Measurements from ENCODE around the gene SLC19A2. TPM values are rescaled to one million over a fixed set of nuclear protein-coding genes. Genes with fewer than 3 reads are reported as not detected.

SLC19A2 gene
- total RNA-seq, 2 experiments from 2014 or later = 4.0 to 5.1 TPM

- Mint-ChIP-seq H3K36me3 (ENCODE audit: low read depth) (peaks cover 15% of the 10 kb centered on the region), H3K27me3 (peaks cover 4% of the 10 kb centered on the region), H3K4me3 (peak overlapping the region; percentile 62), H3K27ac (peak overlapping the region; percentile 58), H3K9me3 (peaks cover 7% of the 10 kb centered on the region), H3K4me1 (peaks cover 23% of the 10 kb centered on the region)
- CTCF ChIA-PET = no interaction called here
- POLR2A ChIA-PET = no interaction called here
- peak; percentile 38 for DNase-seq
These were observed 25.4 kb downstream of the SLC19A2 start for GRCh38 chr1:169460191-169460833.

GRCh38 chr1:169457443-169457842 lies 28.3 kb downstream of the SLC19A2 start:
- H3K36me3 Mint-ChIP-seq (ENCODE audit: low read depth) = peaks cover 15% of the 10 kb centered on the region
- H3K27ac Mint-ChIP-seq = no peak overlapping the region
- DNase-seq = no peak
- H3K9me3 Mint-ChIP-seq = peaks cover 7% of the 10 kb centered on the region
- H3K4me3 Mint-ChIP-seq = no peak overlapping the region
- peaks cover 25% of the 10 kb centered on the region for H3K4me1 Mint-ChIP-seq
- CTCF ChIA-PET = interaction anchor here (1.5 kb wide), 1 partner anchor 242 kb away, joined by 3 read pairs; no protein-coding TSS in a partner anchor
- peaks cover 7% of the 10 kb centered on the region for H3K27me3 Mint-ChIP-seq
- POLR2A ChIA-PET = no interaction called here

GRCh38 chr1:169456029-169456428 lies 29.7 kb downstream of the SLC19A2 start:
- H3K9me3 Mint-ChIP-seq = peaks cover 7% of the 10 kb centered on the region
- ChIA-PET CTCF (interaction anchor here (0.7 kb wide), 1 partner anchor 13 kb away, joined by 4 read pairs; no protein-coding TSS in a partner anchor), POLR2A (no interaction called here)
- peaks cover 20% of the 10 kb centered on the region for H3K4me1 Mint-ChIP-seq
- DNase-seq = no peak
- H3K4me3 Mint-ChIP-seq = no peak overlapping the region
- H3K27ac Mint-ChIP-seq = no peak overlapping the region
- peaks cover 15% of the 10 kb centered on the region for H3K36me3 Mint-ChIP-seq (ENCODE audit: low read depth)
- H3K27me3 Mint-ChIP-seq = peaks cover 12% of the 10 kb centered on the region

GRCh38 chr1:169452921-169453320 lies 32.8 kb downstream of the SLC19A2 start:
- Mint-ChIP-seq H3K36me3 (ENCODE audit: low read depth) (peaks cover 9% of the 10 kb centered on the region), H3K4me3 (no peak overlapping the region), H3K4me1 (peaks cover 4% of the 10 kb centered on the region), H3K27ac (no peak overlapping the region), H3K27me3 (peaks cover 13% of the 10 kb centered on the region), H3K9me3 (peaks cover 7% of the 10 kb centered on the region)
- POLR2A ChIA-PET = no interaction called here
- DNase-seq = no peak
- CTCF ChIA-PET = no interaction called here

DNA sequence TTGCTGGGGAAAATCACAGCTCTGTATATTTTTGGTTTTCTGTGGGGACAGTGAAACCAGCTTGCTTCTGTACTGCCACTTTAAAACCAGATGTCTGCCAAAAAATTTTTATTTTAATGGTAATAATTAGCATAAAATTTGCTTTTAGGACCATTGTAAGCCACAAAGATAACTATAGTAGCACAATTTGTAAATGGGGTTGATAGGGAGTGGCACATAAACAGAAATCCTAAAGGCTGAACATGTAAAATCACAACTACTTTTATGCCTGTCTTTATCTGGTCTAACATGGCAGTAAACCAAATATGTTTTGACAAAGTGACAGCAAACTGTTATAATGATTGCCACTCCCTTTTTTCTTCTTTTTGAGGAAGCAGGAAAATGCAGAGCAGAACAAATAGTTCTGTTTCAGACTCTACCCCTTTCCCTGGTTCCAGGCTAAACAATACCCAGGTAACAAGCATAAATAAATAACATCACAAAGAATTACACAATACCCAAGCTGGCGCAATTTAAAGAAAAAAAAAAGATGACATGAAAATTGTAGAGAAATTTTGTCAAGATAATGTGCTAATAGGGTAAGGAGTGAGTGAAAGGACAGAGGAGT lies 34.4 kb downstream of the SLC19A2 start:
- POLR2A ChIA-PET = no interaction called here
- H3K27me3 Mint-ChIP-seq = peaks cover 13% of the 10 kb centered on the region
- no peak overlapping the region for H3K27ac Mint-ChIP-seq
- DNase-seq = no peak
- H3K36me3 Mint-ChIP-seq (ENCODE audit: low read depth) = no peaks in the 10 kb centered on the region
- CTCF ChIA-PET = no interaction called here
- H3K4me1 Mint-ChIP-seq = peaks cover 4% of the 10 kb centered on the region
- no peaks in the 10 kb centered on the region for H3K9me3 Mint-ChIP-seq
- no peak overlapping the region for H3K4me3 Mint-ChIP-seq

- no peaks in the 10 kb centered on the region for H3K4me1 Mint-ChIP-seq
- ChIA-PET POLR2A (no interaction called here), CTCF (no interaction called here)
- no peaks in the 10 kb centered on the region for H3K9me3 Mint-ChIP-seq
- H3K36me3 Mint-ChIP-seq (ENCODE audit: low read depth) = no peaks in the 10 kb centered on the region
- H3K4me3 Mint-ChIP-seq = no peak overlapping the region
- DNase-seq = no peak
- no peak overlapping the region for H3K27ac Mint-ChIP-seq
- peaks cover 39% of the 10 kb centered on the region for H3K27me3 Mint-ChIP-seq
These were observed 41.8 kb downstream of the SLC19A2 start for GRCh38 chr1:169443923-169444322.

- Mint-ChIP-seq H3K4me1 (peaks cover 10% of the 10 kb centered on the region), H3K27me3 (peaks cover 74% of the 10 kb centered on the region), H3K4me3 (peak within 1 kb of the TSS; percentile 88), H3K9me3 (peaks cover 10% of the 10 kb centered on the region), H3K27ac (no peak within 1 kb of the TSS), H3K36me3 (ENCODE audit: low read depth) (no peaks in the 10 kb centered on the region)
- peak; percentile 62 for DNase-seq
- ChIA-PET CTCF (interaction anchor here (0.9 to 1.9 kb wide), 4 partner anchors 10 to 96 kb away, joined by 3 to 6 read pairs (median 4); no protein-coding TSS in a partner anchor), POLR2A (no interaction called here)
These were observed 58.6 kb downstream of the SLC19A2 start, which contains the start of gene CCDC181 for GRCh38 chr1:169427081-169427641. Gene CCDC181 (minus strand): TSS chr1:169427474. CDS start chr1:169424927, 2,547 bp downstream.

DNA sequence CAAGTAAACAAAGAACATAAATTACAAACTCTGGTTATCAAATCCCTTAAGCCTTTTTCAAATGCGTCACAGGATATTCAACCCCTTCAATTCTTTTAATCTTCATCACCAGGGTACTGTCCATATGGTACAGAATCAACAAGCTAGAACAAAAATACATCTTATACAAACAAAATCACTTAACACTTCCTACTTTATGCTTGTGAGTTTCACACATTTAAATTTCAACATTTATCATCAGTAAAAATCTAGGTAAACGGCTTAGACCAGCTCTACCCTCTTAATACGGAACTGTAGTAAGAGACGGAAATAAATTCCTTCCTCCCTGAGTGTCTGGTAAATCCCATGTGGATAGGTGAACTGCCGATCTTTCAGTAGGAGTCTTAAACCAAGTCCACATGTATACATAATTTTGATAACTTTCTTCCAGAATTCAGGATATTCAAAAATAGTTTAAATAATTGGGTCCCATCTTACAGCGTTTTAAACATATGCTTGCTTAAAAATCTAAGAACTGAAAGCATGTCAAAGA lies 59.5 kb downstream of the SLC19A2 start:
- H3K4me3 Mint-ChIP-seq = no peak overlapping the region
- CTCF ChIA-PET = interaction anchor here (1.9 kb wide), 1 partner anchor 31 kb away, joined by 6 read pairs; no protein-coding TSS in a partner anchor
- no peak overlapping the region for H3K27ac Mint-ChIP-seq
- DNase-seq = no peak
- peaks cover 74% of the 10 kb centered on the region for H3K27me3 Mint-ChIP-seq
- no peaks in the 10 kb centered on the region for H3K36me3 Mint-ChIP-seq (ENCODE audit: low read depth)
- peaks cover 10% of the 10 kb centered on the region for H3K4me1 Mint-ChIP-seq
- POLR2A ChIA-PET = no interaction called here
- peaks cover 10% of the 10 kb centered on the region for H3K9me3 Mint-ChIP-seq

DNA sequence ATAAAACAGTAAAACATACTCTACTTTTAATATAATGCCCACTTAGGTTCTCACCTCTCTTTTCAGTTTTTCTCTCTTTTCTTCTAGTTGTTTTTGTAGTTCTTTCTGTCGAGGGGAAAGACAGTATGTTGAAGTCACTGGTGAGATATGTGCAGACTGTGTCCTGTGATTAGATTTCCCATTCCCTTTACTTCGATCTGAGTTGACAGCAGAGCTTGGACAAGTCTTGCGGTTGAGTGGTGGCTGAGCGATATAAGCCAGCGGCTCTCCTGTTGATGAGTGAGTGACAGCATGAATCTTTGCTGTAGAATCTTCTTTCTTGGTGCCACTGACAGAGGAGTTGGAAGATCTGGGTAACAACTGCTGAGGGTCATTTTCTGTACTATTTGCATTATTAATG lies 64.4 kb downstream of the SLC19A2 start:
- Mint-ChIP-seq H3K27me3 (peaks cover 41% of the 10 kb centered on the region), H3K4me1 (no peaks in the 10 kb centered on the region), H3K36me3 (ENCODE audit: low read depth) (no peaks in the 10 kb centered on the region), H3K4me3 (no peak overlapping the region), H3K27ac (no peak overlapping the region), H3K9me3 (no peaks in the 10 kb centered on the region)
- DNase-seq = no peak
- ChIA-PET POLR2A (interaction anchor here (0.6 kb wide), 1 partner anchor 53 kb away, joined by 3 read pairs; the partner anchor contains the start of gene BLZF1), CTCF (no interaction called here)

- ChIA-PET CTCF (no interaction called here), POLR2A (no interaction called here)
- peaks cover 10% of the 10 kb centered on the region for H3K27me3 Mint-ChIP-seq
- no peaks in the 10 kb centered on the region for H3K36me3 Mint-ChIP-seq (ENCODE audit: low read depth)
- DNase-seq = no peak
- no peak overlapping the region for H3K27ac Mint-ChIP-seq
- H3K9me3 Mint-ChIP-seq = peaks cover 1% of the 10 kb centered on the region
- no peak overlapping the region for H3K4me3 Mint-ChIP-seq
- no peaks in the 10 kb centered on the region for H3K4me1 Mint-ChIP-seq
These were observed 70.8 kb downstream of the SLC19A2 start for GRCh38 chr1:169414952-169415351.

Other genes with a start within 250 kb of the SLC19A2 start
- gene NME7, start 118.1 kb downstream of the SLC19A2 start, total RNA-seq = 10 to 100 TPM; 16.6 to 16.9 TPM
- gene BLZF1, start 117.7 kb downstream of the SLC19A2 start, total RNA-seq = 10 to 100 TPM; 23.9 to 24.9 TPM
- gene CCDC181, start 58.5 kb downstream of the SLC19A2 start, total RNA-seq = not detected
- gene F5, start 100.5 kb upstream of the SLC19A2 start, total RNA-seq = 10 to 100 TPM; 12.2 to 15.7 TPM
- gene SELP, start 144.2 kb upstream of the SLC19A2 start, total RNA-seq = under 1 TPM; 0.45 to 0.48 TPM
- 100 to 1,000 TPM; 568 to 595 TPM for gene SELL, start 225.7 kb upstream of the SLC19A2 start, total RNA-seq
- not detected for gene SELE, start 248.1 kb upstream of the SLC19A2 start, total RNA-seq

Measured in activated CD4-positive, alpha-beta T cell treated with anti-CD3 and anti-CD28 coated beads, Interleukin-2, amount 10 ng/mL, durations not matched to agents 7 days and 5 days (primary cell).